Mammary epithelial cell (primary cell): ENCODE data around the gene SOAT2.

ENCODE experiments used
- EZH2 ChIP-seq: IDR thresholded peaks from 2 replicates; pipeline ENCODE4 v1.6.1; 2012; ENCODE audit warnings: low read length, inconsistent platforms, borderline replicate concordance
- TF ChIP-seq, protein P1 (sequence below), 2 donors: IDR thresholded peaks in 1 of 2; conservative IDR thresholded peaks in 1 of 2; 2 replicates each; pipeline ENCODE4 v1.5.1; 2011 to 2012; ENCODE audit warnings: inconsistent platforms in 2 of 2, low read length in 2 of 2, mild to moderate bottlenecking in 2 of 2, control low read depth in 1 of 2, low read depth in 1 of 2; ENCODE audit not compliant: insufficient read depth in 1 of 2; ENCODE audit errors: extremely low read depth in 1 of 2

DNA sequence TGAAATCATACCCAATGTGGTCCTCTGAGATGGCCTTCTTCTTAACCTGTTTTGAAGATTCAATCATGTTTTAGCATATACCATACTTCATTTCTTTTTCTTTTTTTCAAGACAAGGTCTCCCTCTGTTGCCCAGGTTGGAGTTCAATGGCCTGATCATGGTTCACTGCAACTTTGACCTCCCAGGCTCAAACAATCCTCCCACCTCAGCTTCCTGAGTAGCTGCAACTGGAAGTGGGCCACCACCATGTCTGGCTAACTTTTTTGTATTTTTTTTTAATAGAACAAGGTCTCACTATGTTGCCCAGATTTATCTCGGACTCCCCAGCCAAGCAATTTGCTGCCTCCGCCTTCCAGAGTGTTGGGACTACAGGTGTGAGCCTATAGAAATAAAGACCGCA lies 30.4 kb downstream of the SOAT2 start:
- TF ChIP-seq, protein P1, sequence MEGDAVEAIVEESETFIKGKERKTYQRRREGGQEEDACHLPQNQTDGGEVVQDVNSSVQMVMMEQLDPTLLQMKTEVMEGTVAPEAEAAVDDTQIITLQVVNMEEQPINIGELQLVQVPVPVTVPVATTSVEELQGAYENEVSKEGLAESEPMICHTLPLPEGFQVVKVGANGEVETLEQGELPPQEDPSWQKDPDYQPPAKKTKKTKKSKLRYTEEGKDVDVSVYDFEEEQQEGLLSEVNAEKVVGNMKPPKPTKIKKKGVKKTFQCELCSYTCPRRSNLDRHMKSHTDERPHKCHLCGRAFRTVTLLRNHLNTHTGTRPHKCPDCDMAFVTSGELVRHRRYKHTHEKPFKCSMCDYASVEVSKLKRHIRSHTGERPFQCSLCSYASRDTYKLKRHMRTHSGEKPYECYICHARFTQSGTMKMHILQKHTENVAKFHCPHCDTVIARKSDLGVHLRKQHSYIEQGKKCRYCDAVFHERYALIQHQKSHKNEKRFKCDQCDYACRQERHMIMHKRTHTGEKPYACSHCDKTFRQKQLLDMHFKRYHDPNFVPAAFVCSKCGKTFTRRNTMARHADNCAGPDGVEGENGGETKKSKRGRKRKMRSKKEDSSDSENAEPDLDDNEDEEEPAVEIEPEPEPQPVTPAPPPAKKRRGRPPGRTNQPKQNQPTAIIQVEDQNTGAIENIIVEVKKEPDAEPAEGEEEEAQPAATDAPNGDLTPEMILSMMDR (conservative IDR thresholded peaks at IDR 0.05 in 1 of 2, IDR thresholded peaks at IDR 0.05 in 1 of 2; ENCODE audit: extremely low read depth in 1 of 2, insufficient read depth in 1 of 2, low read depth in 1 of 2, low read length in 2 of 2) = no peak
- TF ChIP-seq EZH2 = no peak
